HG03175 (cell line): Measurements from ENCODE around the gene NINL.

Source experiments
- ATAC-seq: cut with Tn5 transposase; IDR thresholded peaks from one replicate; pipeline ENCODE4 v1.9.1; 2021; ENCODE audit warnings: mild to moderate bottlenecking, moderate library complexity; ENCODE audit not compliant: unreplicated experiment

NINL gene

GRCh38 chr20:25534845-25535244 is 50.5 kb downstream of the NINL start:
- no peak for ATAC-seq

GRCh38 chr20:25533920-25534700 is 51.2 kb downstream of the NINL start:
- no peak for ATAC-seq

GRCh38 chr20:25532971-25533391 is 52.4 kb downstream of the NINL start:
- no peak for ATAC-seq

- ATAC-seq: no peak
Observed at GRCh38 chr20:25532015-25532751, 53.1 kb downstream of the NINL start.

GRCh38 chr20:25529295-25529951 is 55.9 kb downstream of the NINL start:
- no peak for ATAC-seq

GRCh38 chr20:25527949-25528348 is 57.4 kb downstream of the NINL start:
- no peak for ATAC-seq

- no peak for ATAC-seq
Observed at GRCh38 chr20:25526446-25526845, 58.9 kb downstream of the NINL start.

- no peak for ATAC-seq
Observed at GRCh38 chr20:25525867-25526266, 59.5 kb downstream of the NINL start.

GRCh38 chr20:25525295-25525694 is 60.0 kb downstream of the NINL start:
- no peak for ATAC-seq

GRCh38 chr20:25521382-25521781 is 63.9 kb downstream of the NINL start:
- no peak for ATAC-seq

- ATAC-seq: no peak
Observed at GRCh38 chr20:25517124-25517523, 68.2 kb downstream of the NINL start.

- ATAC-seq: no peak
Observed at GRCh38 chr20:25514747-25515340, 70.5 kb downstream of the NINL start.

GRCh38 chr20:25514195-25514594 is 71.1 kb downstream of the NINL start:
- no peak for ATAC-seq

- ATAC-seq: no peak
Observed at GRCh38 chr20:25512709-25513108, 72.6 kb downstream of the NINL start.

GRCh38 chr20:25511183-25511582 is 74.1 kb downstream of the NINL start:
- ATAC-seq: no peak

- no peak for ATAC-seq
Observed at GRCh38 chr20:25510721-25511120, 74.6 kb downstream of the NINL start.

- ATAC-seq: peak; percentile 81
Observed at GRCh38 chr20:25510202-25510601, 75.1 kb downstream of the NINL start.

GRCh38 chr20:25509084-25509483 is 76.2 kb downstream of the NINL start:
- no peak for ATAC-seq

GRCh38 chr20:25508083-25508770 is 77.1 kb downstream of the NINL start:
- ATAC-seq: no peak

- no peak for ATAC-seq
Observed at GRCh38 chr20:25507385-25508082, 77.8 kb downstream of the NINL start.
